ENCODE results near the gene ZNF235. TPM values are rescaled to one million over a fixed set of nuclear protein-coding genes. Genes with fewer than 3 reads are reported as not detected.
"Not testable (repeated sequence)": the region's sequence is repeated elsewhere in the genome, so short reads cannot be mapped to it uniquely, and the experiment has no call there.

ZNF235 gene
- total and polyA plus RNA-seq, 2 of the 8 experiments (the other 6 are each of a cell fraction or from before 2014, with no cell fraction given) = 2.0 to 5.3 TPM

DNA sequence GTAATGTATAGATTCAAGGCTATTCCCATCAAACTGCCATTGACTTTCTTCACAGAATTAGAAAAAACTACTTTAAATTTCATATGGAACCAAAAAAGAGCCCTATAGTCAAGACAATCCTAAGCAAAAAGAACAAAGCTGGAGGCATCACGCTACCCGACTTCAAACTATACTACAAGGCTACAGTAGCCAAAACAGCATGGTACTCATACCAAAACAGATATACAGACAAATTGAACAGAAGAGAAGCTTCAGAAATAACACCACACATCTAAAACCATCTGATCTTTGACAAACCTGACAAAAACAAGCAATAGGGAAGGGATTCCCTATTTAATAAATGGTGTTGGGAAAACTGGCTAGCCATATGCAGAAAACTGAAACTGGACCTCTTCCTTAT lies 52.5 kb downstream of the ZNF235 start:
- 95% methylated on average over 2 of the region's 2 CpGs; no CpG with 5 or more reads in 1 of the 2 experiments for WGBS, 2 experiments (ENCODE audit: extremely low coverage in 1 of 2, insufficient coverage in 1 of 2, insufficient read length in 1 of 2, insufficient replicate concordance in 2 of 2, low coverage in 1 of 2, low lambda C conversion rate in 2 of 2, missing lambda C conversion rate in 1 of 2)
- H2BK15ac ChIP-seq (ENCODE audit: low read length); H3K79me1 ChIP-seq (ENCODE audit: low read depth, low read length); H3K4ac ChIP-seq (replicated peaks; ENCODE audit: insufficient read length, low read depth, low read length); CTCF ChIA-PET (ENCODE audit: partially characterized antibody); H4K91ac ChIP-seq (replicated peaks; ENCODE audit: insufficient read length, low read length); H3K23me2 ChIP-seq (ENCODE audit: low read depth, low read length); FAIRE-seq; H2BK20ac ChIP-seq (ENCODE audit: low read length); H2BK5ac ChIP-seq (ENCODE audit: low read depth, low read length); H3K18ac ChIP-seq (ENCODE audit: extremely low read depth, low read length); H3K36me3 ChIP-seq (ENCODE audit: control insufficient read depth in 2 of 4, insufficient read depth in 4 of 4, low read length in 3 of 4); H3K4me2 ChIP-seq (ENCODE audit: insufficient read depth in 1 of 2, low read depth in 2 of 2, low read length in 2 of 2); H3K14ac ChIP-seq (ENCODE audit: insufficient read length); DNase-seq (ENCODE audit: low read depth in 1 of 2, low spot score in 2 of 2); H3K27me3 ChIP-seq (replicated peaks in 1 of 4; ENCODE audit: control insufficient read depth in 3 of 4, extremely low read depth in 1 of 4, insufficient read depth in 3 of 4, low read length in 3 of 4); H3K79me2 ChIP-seq (ENCODE audit: control insufficient read depth in 1 of 2, insufficient read depth in 2 of 2, low read length in 2 of 2); H4K20me1 ChIP-seq (replicated peaks in 1 of 2; ENCODE audit: control insufficient read depth in 1 of 2, insufficient read depth in 2 of 2, low read length in 2 of 2); H3K9ac ChIP-seq (replicated peaks in 1 of 4; ENCODE audit: extremely low read depth in 1 of 4, low read depth in 3 of 4, low read length in 3 of 4); H4K8ac ChIP-seq (ENCODE audit: extremely low read depth, insufficient read depth, low read length); H3K4me1 ChIP-seq (replicated peaks in 1 of 4; ENCODE audit: control insufficient read depth in 3 of 4, insufficient read depth in 4 of 4, low read length in 3 of 4); H3K23ac ChIP-seq (ENCODE audit: insufficient read length); H2AFZ ChIP-seq (ENCODE audit: low read length); H2AK5ac ChIP-seq (ENCODE audit: low read depth, low read length); H3K56ac ChIP-seq (replicated peaks; ENCODE audit: insufficient read length, low read depth, low read length); H3K27ac ChIP-seq (ENCODE audit: low read depth, low read length); H2BK120ac ChIP-seq (replicated peaks; ENCODE audit: low read depth, low read length); H2BK12ac ChIP-seq (ENCODE audit: low read depth, low read length); H3K4me3 ChIP-seq (ENCODE audit: extremely low read depth in 1 of 4, insufficient read depth in 2 of 4, low read depth in 3 of 4, low read length in 4 of 4); POLR2A ChIA-PET (ENCODE audit: partially characterized antibody); H4K5ac ChIP-seq (ENCODE audit: insufficient read length, low read depth, low read length): not testable (repeated sequence)
- H3K9me3 ChIP-seq (ENCODE audit: insufficient read depth in 2 of 2, low read depth in 1 of 2, low read length in 1 of 2) = peaks cover 40 to 47% of the 10 kb centered on the region in 2 experiments
